ENCODE data around the gene BAIAP2.

Gene BAIAP2

GRCh38 chr17:81102869-81103268, 67.9 kb downstream of the BAIAP2 start:
- peaks cover 3% of the 10 kb centered on the region for H3K4me1 ChIP-seq (ENCODE audit: insufficient read depth, poor library complexity, severe bottlenecking)
- peaks cover 74% of the 10 kb centered on the region for H3K36me3 ChIP-seq (ENCODE audit: low read depth)

DNA sequence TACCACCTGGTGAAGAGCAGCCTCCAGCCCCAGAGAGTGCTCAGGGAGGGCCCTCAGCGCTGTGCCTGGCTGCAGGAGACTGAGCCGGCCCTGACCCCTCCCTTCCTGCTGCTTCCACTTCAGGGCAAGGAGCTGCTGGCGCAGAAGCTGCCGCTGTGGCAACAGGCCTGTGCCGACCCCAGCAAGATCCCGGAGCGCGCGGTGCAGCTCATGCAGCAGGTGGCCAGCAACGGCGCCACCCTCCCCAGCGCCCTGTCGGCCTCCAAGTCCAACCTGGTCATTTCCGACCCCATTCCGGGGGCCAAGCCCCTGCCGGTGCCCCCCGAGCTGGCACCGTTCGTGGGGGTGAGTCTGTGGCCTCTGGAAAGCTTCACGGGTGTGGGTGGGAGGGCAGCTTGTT, 68.4 kb downstream of the BAIAP2 start:
- no peak for DNase-seq (ENCODE audit: low spot score)
- peaks cover 74% of the 10 kb centered on the region for H3K36me3 ChIP-seq (ENCODE audit: low read depth)
- H3K4me3 ChIP-seq (ENCODE audit: severe bottlenecking) = no peak overlapping the region
- no peaks in the 10 kb centered on the region for H3K27me3 ChIP-seq (ENCODE audit: insufficient read depth, poor library complexity, severe bottlenecking)
- H3K9me3 ChIP-seq (ENCODE audit: severe bottlenecking) = no peaks in the 10 kb centered on the region
- H3K4me1 ChIP-seq (ENCODE audit: insufficient read depth, poor library complexity, severe bottlenecking) = no peaks in the 10 kb centered on the region
- no peak overlapping the region for H3K27ac ChIP-seq (ENCODE audit: poor library complexity, severe bottlenecking)
- ATAC-seq (ENCODE audit: low read depth) = no peak
- no peak for TF ChIP-seq CTCF (IDR thresholded peaks at IDR 0.05; ENCODE audit: poor library complexity, severe bottlenecking)

More at GRCh38 chr17:81102869-81103268, 67.9 kb downstream of the BAIAP2 start:
- Histone ChIP-seq H3K4me3 (ENCODE audit: severe bottlenecking) (no peak overlapping the region), H3K9me3 (ENCODE audit: severe bottlenecking) (no peaks in the 10 kb centered on the region), H3K27me3 (ENCODE audit: insufficient read depth, poor library complexity, severe bottlenecking) (no peaks in the 10 kb centered on the region), H3K27ac (ENCODE audit: poor library complexity, severe bottlenecking) (no peak overlapping the region)
- no peak for DNase-seq (ENCODE audit: low spot score)
- no peak for ATAC-seq (ENCODE audit: low read depth)
- no peak for TF ChIP-seq CTCF (IDR thresholded peaks at IDR 0.05; ENCODE audit: poor library complexity, severe bottlenecking)

GRCh38 chr17:81106716-81107115, 71.8 kb downstream of the BAIAP2 start:
- H3K9me3 ChIP-seq (ENCODE audit: severe bottlenecking) = no peaks in the 10 kb centered on the region
- no peak overlapping the region for H3K27ac ChIP-seq (ENCODE audit: poor library complexity, severe bottlenecking)
- H3K36me3 ChIP-seq (ENCODE audit: low read depth) = peaks cover 77% of the 10 kb centered on the region
- no peak for TF ChIP-seq CTCF (IDR thresholded peaks at IDR 0.05; ENCODE audit: poor library complexity, severe bottlenecking)
- ATAC-seq (ENCODE audit: low read depth) (no peak), DNase-seq (ENCODE audit: low spot score) (no peak)
- no peaks in the 10 kb centered on the region for H3K4me1 ChIP-seq (ENCODE audit: insufficient read depth, poor library complexity, severe bottlenecking)
- no peaks in the 10 kb centered on the region for H3K27me3 ChIP-seq (ENCODE audit: insufficient read depth, poor library complexity, severe bottlenecking)
- H3K4me3 ChIP-seq (ENCODE audit: severe bottlenecking) = no peak overlapping the region

DNA sequence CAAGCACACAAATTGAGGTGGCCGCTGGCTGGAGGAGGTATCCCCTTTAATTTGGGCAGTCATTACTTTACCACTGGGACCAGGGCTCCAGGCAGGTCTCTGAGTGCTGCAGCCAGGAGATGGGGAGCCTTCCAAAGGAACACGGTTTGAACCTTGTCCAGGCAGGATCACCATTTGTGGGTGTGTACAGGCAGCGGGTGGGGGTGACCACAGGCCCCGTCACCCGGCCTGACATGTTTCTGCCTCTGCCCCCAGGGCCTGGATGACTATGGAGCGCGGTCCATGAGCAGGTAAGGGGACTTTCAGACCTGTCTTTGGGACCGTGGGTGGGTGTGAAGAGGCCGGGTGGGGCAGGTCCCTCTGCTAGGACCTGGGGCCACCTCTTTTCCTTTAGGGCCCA, 73.3 kb downstream of the BAIAP2 start:
- no peak overlapping the region for H3K27ac ChIP-seq (ENCODE audit: poor library complexity, severe bottlenecking)
- ATAC-seq (ENCODE audit: low read depth) (no peak), DNase-seq (ENCODE audit: low spot score) (no peak)
- no peak for TF ChIP-seq CTCF (IDR thresholded peaks at IDR 0.05; ENCODE audit: poor library complexity, severe bottlenecking)
- H3K27me3 ChIP-seq (ENCODE audit: insufficient read depth, poor library complexity, severe bottlenecking) = no peaks in the 10 kb centered on the region
- peaks cover 67% of the 10 kb centered on the region for H3K36me3 ChIP-seq (ENCODE audit: low read depth)
- H3K4me1 ChIP-seq (ENCODE audit: insufficient read depth, poor library complexity, severe bottlenecking) = no peaks in the 10 kb centered on the region
- no peak overlapping the region for H3K4me3 ChIP-seq (ENCODE audit: severe bottlenecking)
- H3K9me3 ChIP-seq (ENCODE audit: severe bottlenecking) = no peaks in the 10 kb centered on the region

DNA sequence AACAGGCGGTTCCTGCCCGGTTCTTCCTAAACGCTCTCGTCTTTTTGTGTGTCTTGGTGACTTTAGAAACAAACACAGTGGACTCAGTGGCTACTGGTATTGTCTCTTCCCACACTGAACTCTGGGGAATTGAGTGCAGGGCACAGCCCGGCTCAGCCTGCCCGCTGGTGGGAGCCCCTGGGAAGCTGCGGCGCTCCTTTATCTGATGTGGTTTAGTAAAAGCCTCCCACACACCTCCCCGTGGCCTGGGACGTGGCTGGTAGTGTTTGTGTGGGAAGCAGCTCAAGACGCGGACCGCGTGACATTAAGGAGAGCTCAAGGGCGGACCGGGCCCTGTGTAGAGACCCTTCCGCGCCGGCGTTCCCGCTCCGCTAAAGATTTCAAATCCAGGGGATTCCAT, 75.0 kb downstream of the BAIAP2 start:
- no peak for TF ChIP-seq CTCF (IDR thresholded peaks at IDR 0.05; ENCODE audit: poor library complexity, severe bottlenecking)
- peaks cover 50% of the 10 kb centered on the region for H3K36me3 ChIP-seq (ENCODE audit: low read depth)
- H3K27me3 ChIP-seq (ENCODE audit: insufficient read depth, poor library complexity, severe bottlenecking) = no peaks in the 10 kb centered on the region
- DNase-seq (ENCODE audit: low spot score) = no peak
- no peak for ATAC-seq (ENCODE audit: low read depth)
- H3K9me3 ChIP-seq (ENCODE audit: severe bottlenecking) = no peaks in the 10 kb centered on the region
- no peaks in the 10 kb centered on the region for H3K4me1 ChIP-seq (ENCODE audit: insufficient read depth, poor library complexity, severe bottlenecking)
- no peak overlapping the region for H3K4me3 ChIP-seq (ENCODE audit: severe bottlenecking)
- H3K27ac ChIP-seq (ENCODE audit: poor library complexity, severe bottlenecking) = no peak overlapping the region
